ENCODE results near the gene RSPO3. TPM values are rescaled to one million over a fixed set of nuclear protein-coding genes. Genes with fewer than 3 reads are reported as not detected.

Gene RSPO3
- total RNA-seq, 1 experiment from 2014 or later = 0.11 TPM

- ChIA-PET POLR2A (no interaction called here), CTCF (no interaction called here)
- no TSS peak for BruUV-seq (replicated peaks)
- intact Hi-C loops (cut with micrococcal nuclease; ENCODE audit: unreplicated experiment) = no loop called here
- Histone ChIP-seq H3K4me3 (ENCODE audit: low read depth, low read length) (no peak overlapping the region), H3K36me3 (ENCODE audit: control insufficient read depth, insufficient read depth, low read length) (no peaks in the 10 kb centered on the region), H3K4me1 (no peaks in the 10 kb centered on the region), H3K27me3 (replicated peaks; ENCODE audit: control insufficient read depth, insufficient read depth, low read length) (no peaks in the 10 kb centered on the region), H3K9me3 (no peaks in the 10 kb centered on the region)
- H3K4me3 Mint-ChIP-seq (ENCODE audit: unreplicated experiment) = no peak overlapping the region
- peaks cover 6% of the 10 kb centered on the region for H3K4me1 Mint-ChIP-seq (ENCODE audit: low read depth, unreplicated experiment)
- peaks cover 7% of the 10 kb centered on the region for H3K27me3 Mint-ChIP-seq (ENCODE audit: insufficient read depth, unreplicated experiment)
- TF ChIP-seq CTCF (IDR thresholded peaks at IDR 0.05; ENCODE audit: insufficient read depth in 1 of 2, low read depth in 1 of 2, low read length in 1 of 2, severe bottlenecking in 1 of 2, unreplicated experiment in 1 of 2) = no peak
- no peaks in the 10 kb centered on the region for H3K9me3 Mint-ChIP-seq (ENCODE audit: unreplicated experiment)
- no peaks in the 10 kb centered on the region for H3K36me3 Mint-ChIP-seq (ENCODE audit: insufficient read depth, unreplicated experiment)
- no peak overlapping the region for H3K27ac Mint-ChIP-seq (ENCODE audit: unreplicated experiment)
- DNase-seq = no peak
Observed at GRCh38 chr6:127177030-127177922, 58.8 kb downstream of the RSPO3 start.

GRCh38 chr6:127177923-127178231 is 59.4 kb downstream of the RSPO3 start:
- Mint-ChIP-seq H3K4me3 (ENCODE audit: unreplicated experiment) (no peak overlapping the region), H3K36me3 (ENCODE audit: insufficient read depth, unreplicated experiment) (no peaks in the 10 kb centered on the region), H3K27ac (ENCODE audit: unreplicated experiment) (no peak overlapping the region), H3K9me3 (ENCODE audit: unreplicated experiment) (no peaks in the 10 kb centered on the region), H3K27me3 (ENCODE audit: insufficient read depth, unreplicated experiment) (peaks cover 7% of the 10 kb centered on the region), H3K4me1 (ENCODE audit: low read depth, unreplicated experiment) (peaks cover 6% of the 10 kb centered on the region)
- no peak for DNase-seq
- Histone ChIP-seq H3K4me1 (no peaks in the 10 kb centered on the region), H3K36me3 (ENCODE audit: control insufficient read depth, insufficient read depth, low read length) (no peaks in the 10 kb centered on the region), H3K27me3 (replicated peaks; ENCODE audit: control insufficient read depth, insufficient read depth, low read length) (no peaks in the 10 kb centered on the region), H3K4me3 (ENCODE audit: low read depth, low read length) (no peak overlapping the region), H3K9me3 (no peaks in the 10 kb centered on the region)
- no TSS peak for BruUV-seq (replicated peaks)
- no peak for TF ChIP-seq CTCF (IDR thresholded peaks at IDR 0.05; ENCODE audit: insufficient read depth in 1 of 2, low read depth in 1 of 2, low read length in 1 of 2, severe bottlenecking in 1 of 2, unreplicated experiment in 1 of 2)
- CTCF ChIA-PET = no interaction called here
- intact Hi-C loops (cut with micrococcal nuclease; ENCODE audit: unreplicated experiment) = no loop called here
- POLR2A ChIA-PET = no interaction called here

- no peaks in the 10 kb centered on the region for H3K4me1 ChIP-seq
- Mint-ChIP-seq H3K36me3 (ENCODE audit: insufficient read depth, unreplicated experiment) (no peaks in the 10 kb centered on the region), H3K27me3 (ENCODE audit: insufficient read depth, unreplicated experiment) (peaks cover 7% of the 10 kb centered on the region), H3K9me3 (ENCODE audit: unreplicated experiment) (no peaks in the 10 kb centered on the region), H3K4me3 (ENCODE audit: unreplicated experiment) (no peak overlapping the region), H3K27ac (ENCODE audit: unreplicated experiment) (no peak overlapping the region), H3K4me1 (ENCODE audit: low read depth, unreplicated experiment) (peaks cover 6% of the 10 kb centered on the region)
- no peak for TF ChIP-seq CTCF (IDR thresholded peaks at IDR 0.05; ENCODE audit: insufficient read depth in 1 of 2, low read depth in 1 of 2, low read length in 1 of 2, severe bottlenecking in 1 of 2, unreplicated experiment in 1 of 2)
- no peak overlapping the region for H3K4me3 ChIP-seq (ENCODE audit: low read depth, low read length)
- no peaks in the 10 kb centered on the region for H3K27me3 ChIP-seq (replicated peaks; ENCODE audit: control insufficient read depth, insufficient read depth, low read length)
- no peaks in the 10 kb centered on the region for H3K36me3 ChIP-seq (ENCODE audit: control insufficient read depth, insufficient read depth, low read length)
- intact Hi-C loops (cut with micrococcal nuclease; ENCODE audit: unreplicated experiment) = no loop called here
- H3K9me3 ChIP-seq = no peaks in the 10 kb centered on the region
- no TSS peak for BruUV-seq (replicated peaks)
- CTCF ChIA-PET = no interaction called here
- no peak for DNase-seq
- POLR2A ChIA-PET = no interaction called here
Observed at GRCh38 chr6:127178746-127179145, 60.3 kb downstream of the RSPO3 start.
